GM15510 (cell line): ENCODE results near the gene TMPRSS11B.

Source experiments
- POLR2A ChIP-seq: IDR thresholded peaks from 3 replicates; pipeline ENCODE4 v1.6.1; 2011; ENCODE audit warnings: borderline replicate concordance; ENCODE audit not compliant: insufficient read length; ENCODE audit errors: extremely low read depth

The TMPRSS11B gene

DNA sequence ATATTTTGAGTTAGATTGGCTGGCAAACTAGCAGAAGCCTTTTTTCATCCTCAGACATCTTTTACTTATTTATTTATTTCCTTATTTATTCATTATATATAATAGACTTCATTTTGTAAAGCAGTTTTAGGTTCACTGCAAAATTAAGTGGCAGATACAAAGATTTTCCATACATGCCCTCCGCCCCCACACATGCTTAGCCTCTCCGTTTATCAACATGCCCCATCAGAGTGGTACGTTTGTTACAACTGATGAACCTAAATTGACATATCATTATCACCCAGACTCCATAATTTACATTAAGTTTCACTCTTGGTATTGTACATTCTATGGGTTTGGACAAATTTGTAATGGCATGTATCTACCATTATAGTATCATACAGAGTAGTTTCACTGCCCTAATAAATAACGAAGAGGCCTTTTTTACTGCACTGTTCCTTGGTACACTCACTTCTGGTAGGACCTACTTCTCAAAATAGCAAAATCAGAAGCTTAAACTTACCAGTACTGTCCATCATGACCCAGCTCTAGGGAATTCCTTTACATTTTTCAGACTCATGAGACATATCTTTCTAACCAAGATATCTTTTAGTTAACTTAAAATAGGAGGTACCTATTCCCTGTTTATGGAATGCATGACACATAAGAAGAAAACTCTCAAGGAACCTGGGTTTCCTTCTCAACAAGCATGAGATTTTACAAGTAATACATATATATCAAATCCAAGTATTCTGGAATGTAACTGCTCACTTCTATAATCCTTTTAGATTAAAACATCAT, 4.8 kb upstream of the TMPRSS11B start:
- TF ChIP-seq POLR2A = no peak

DNA sequence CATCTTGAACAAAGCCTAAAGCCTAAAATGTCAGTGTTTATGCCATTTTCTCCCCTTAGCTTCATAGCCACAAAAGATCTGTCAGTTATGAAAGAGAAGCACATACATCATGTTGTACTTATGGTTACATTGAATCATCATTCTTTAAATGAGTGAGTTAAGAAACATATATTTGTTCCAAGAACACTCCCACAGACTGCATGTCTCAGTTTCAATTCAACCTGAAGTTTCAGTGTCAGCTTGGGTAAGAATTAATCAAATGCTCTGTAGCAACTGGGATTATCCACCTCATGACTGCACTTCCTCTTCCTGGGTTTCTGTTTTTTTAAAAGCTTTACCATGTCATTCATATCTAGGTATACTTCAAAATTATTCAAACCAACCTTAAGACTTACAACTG, 3.9 kb upstream of the TMPRSS11B start:
- TF ChIP-seq POLR2A = no peak

DNA sequence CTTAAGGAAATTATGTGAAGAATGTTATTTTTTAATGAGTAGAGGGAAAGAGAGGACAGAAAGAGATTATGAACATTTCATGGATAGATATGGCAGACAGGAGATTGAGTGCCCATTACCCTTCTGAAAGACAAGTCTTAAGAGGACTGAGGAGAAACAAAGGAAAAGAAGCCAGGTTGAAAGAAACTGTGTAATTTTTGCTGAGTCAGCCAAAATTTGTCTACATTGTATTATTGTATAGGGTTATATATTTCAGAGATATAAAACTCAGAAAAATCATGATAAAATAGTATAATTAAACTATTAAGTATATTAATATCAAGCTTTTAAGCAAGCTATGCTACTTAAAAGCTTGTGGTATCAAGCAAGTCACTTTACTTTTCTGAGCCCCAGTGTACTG, 4.9 kb downstream of the TMPRSS11B start:
- no peak for TF ChIP-seq POLR2A

DNA sequence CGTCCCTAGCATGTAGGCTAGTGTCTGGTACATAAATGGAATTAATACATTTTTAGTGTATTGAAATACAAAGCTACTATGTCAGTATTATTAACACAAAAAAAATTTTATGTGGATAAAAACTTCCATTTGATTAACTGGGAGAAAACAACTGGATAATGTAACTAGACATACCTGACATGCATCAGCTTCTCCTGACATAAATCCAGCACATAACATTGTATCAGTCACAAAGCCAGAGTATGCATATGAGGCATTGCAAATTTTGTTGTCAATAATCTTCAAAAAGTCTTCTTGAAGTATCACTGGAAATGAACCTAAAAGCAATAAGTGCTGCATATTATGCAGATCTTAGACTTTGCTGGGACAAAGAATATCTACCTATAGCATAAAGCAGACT, 16.9 kb downstream of the TMPRSS11B start:
- TF ChIP-seq POLR2A = no peak

DNA sequence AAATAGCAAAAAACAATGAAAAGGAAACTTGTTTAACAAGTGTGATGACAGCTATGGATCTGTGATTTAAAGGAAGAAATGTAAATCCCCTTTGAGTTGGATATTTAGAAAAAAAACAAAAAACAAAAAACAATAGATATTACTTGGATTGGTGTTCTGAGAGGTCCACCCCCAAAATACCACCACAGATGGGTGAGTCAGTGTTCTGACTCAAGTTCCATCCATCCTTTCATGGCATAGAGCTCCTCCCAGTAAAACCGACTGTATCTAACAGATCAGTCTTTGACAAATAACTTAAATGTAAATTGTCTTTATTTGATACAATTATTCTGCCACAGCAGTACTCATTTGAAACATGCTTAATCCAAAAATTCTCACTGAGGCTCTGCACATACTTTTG, 27.4 kb downstream of the TMPRSS11B start:
- no peak for TF ChIP-seq POLR2A

DNA sequence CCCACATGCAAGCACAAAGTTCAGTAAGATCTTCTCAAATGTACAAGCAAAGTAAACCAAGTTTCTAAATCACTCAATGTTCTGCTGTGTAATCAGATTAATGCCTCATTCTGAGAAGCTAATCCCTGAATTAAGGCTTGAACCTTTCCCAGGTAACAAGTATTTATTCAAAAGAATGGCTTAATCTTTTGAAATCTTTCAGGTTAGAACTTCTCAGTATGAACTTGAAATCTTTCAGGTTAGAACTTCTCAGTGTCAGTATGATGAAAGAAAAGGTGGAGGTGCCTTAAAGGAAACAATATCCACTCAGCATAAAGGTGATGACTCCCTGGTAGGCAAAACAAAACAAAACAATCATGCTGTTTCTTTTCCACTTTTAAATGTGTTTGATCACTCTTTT, 29.0 kb downstream of the TMPRSS11B start:
- TF ChIP-seq POLR2A = no peak

DNA sequence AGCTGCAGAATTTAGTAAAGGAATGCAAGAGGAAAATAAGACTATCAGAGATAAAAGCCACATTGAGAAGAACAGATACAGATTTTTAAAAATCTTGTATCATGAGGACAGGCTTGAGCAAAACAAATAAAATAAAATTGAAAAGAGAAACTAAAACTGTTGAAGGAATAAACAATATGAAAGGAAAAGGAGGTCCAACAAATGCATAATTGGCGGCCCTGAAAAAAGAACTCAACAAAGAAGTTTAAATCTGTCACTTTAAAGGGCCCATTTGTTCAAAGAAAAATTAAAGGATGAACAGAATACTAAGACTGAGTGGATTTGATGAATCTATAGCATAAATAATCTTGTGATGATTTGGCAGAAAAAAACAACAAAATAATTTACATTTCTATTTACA, 36.5 kb downstream of the TMPRSS11B start:
- TF ChIP-seq POLR2A = no peak

DNA sequence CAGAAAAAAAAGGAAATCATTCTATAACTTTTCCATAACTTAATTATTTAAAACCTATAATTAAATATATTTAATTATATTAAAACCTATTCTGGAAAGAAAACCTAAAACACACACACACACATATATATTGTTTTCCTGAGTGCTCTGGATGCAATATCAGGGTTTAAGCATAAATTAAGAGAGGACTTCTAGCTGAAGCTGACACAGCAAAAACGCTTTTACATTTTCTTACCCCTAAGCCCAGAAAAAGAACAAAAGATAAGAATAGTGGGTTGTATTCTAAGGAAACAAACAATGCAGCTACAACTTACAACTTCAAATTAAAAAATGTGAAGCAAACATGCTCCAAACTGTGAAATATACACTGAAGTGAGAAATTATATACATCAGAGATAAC, 52.3 kb downstream of the TMPRSS11B start:
- no peak for TF ChIP-seq POLR2A

DNA sequence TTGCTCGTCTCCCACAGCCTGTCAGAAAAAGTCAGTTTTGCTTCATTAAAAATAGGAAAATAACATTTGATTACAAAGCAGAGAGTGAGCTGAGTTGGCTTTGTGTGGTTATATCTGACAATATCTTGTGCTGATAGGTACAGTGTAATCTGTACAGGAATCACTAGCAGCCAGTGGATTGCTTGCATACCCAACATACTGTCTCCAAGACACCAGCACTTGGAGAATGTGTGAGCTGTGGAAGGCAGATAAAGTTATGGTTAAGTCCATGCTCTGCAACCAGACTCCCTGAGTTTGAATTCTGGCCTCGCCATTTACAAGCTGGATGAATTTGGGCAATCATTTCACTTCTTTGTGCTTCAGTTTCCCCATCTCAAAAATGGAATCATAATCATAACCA, 58.3 kb downstream of the TMPRSS11B start:
- TF ChIP-seq POLR2A = no peak

DNA sequence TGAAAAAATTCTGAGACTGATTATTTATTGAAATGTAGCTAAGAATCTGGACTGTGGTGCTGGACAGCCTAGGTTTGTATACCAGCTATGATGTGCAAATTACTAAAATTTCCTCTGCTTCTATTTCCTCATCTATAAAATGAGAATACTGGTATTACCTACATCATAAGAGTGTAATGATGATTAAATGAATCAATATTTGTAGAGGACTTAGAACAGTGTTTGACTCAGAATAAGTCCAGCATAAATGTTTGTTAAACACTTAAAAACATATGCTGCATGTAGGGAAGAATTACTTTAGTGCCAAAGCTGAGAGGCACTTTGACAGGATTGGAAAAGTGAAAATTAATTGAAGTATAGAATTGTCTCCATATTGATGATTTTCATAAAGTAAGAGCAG, 60.6 kb downstream of the TMPRSS11B start:
- no peak for TF ChIP-seq POLR2A

DNA sequence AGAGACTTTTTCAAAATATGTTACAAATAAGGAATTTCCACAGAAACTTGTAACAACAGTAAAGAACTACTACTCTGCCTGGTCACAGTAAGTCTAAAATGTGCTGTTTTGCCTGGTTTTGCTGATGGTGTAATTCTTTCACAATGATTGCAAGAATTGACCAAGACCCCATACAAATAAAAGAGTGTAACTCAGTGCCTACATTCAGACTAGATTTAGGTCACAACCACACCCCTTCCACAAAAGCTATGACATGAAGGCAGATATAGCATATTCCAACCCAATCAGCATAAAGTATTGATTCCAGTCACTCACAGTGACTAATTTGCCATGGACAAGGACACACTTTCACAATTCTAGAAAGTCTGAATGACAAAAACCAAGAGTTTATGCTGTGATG, 62.1 kb downstream of the TMPRSS11B start:
- no peak for TF ChIP-seq POLR2A

DNA sequence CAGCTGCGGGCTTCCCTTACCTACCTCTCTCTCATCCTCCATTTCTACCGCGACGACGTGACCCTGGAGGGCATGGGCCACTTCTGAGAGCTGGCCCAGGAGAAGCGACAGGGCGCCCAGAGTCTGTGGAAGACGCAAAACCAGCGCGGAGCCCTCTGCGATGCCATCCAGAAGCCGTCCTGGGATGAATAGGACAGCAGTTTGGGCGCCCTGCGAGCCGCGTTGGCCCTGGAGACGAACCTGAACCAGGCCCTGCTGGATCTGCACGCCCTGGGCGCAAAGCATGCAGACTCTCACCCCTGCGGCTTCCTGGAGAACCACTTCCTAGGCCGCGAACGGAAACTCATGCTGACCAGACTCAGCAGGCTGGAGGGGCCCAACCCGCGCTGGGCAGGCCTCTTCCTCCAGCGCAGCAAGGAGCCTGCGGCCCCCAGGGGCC, 63.1 kb downstream of the TMPRSS11B start:
- no peak for TF ChIP-seq POLR2A

DNA sequence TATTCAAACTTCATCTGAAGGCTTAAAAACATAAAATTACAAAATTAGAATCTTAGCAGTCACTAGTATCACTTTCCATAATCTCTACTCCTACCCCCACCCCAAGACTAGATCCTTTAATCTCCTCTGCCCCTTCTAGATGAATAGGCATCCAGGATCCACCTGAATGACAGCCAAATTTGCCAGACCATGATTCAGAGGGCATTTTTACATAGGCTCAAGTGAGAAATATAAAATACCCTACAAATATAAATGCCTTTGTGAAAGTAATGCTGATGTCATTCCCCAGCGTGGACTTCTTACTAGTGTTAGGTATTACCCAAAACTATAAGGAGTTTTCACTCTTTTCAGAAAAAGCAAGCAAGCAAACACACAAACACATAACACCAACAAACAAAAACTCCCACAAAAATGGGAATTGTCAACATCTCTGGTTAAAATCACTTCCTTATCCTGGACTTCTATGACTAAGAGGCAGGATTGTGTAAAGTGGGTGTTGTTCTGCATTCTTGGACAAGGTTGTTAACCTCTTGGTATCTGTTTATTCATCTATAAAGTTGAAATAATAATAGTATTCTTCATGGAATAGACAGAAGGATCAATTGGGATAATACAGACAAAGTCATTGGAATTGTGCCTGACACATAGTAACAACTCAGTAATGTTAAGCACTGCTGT, 64.5 kb downstream of the TMPRSS11B start:
- no peak for TF ChIP-seq POLR2A

DNA sequence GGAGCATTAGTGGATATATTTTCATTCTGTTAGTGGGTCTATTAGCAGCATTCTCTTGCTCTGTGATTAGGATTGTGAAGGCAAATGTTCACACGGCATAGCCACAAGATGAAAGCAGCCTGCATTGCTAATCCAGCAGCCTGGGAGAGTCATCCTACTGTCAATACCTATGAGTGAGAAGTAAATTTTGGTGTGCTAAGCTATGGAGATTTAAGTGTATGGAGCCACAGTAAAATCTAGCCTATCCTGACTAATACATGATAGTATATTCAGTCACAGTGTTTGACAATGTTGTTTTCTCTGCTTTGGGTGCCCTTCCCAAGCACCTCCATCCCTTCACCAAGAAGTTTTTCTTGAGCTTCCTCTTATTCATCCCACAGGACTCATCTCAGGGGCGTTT, 68.6 kb downstream of the TMPRSS11B start:
- no peak for TF ChIP-seq POLR2A
